ENCODE results near the gene ZDHHC13. TPM values are rescaled to one million over a fixed set of nuclear protein-coding genes. Genes with fewer than 3 reads are reported as not detected.

Gene ZDHHC13
- total and polyA plus RNA-seq, 10 donors = 8.2 to 20.4 (median 12.3) TPM

DNA sequence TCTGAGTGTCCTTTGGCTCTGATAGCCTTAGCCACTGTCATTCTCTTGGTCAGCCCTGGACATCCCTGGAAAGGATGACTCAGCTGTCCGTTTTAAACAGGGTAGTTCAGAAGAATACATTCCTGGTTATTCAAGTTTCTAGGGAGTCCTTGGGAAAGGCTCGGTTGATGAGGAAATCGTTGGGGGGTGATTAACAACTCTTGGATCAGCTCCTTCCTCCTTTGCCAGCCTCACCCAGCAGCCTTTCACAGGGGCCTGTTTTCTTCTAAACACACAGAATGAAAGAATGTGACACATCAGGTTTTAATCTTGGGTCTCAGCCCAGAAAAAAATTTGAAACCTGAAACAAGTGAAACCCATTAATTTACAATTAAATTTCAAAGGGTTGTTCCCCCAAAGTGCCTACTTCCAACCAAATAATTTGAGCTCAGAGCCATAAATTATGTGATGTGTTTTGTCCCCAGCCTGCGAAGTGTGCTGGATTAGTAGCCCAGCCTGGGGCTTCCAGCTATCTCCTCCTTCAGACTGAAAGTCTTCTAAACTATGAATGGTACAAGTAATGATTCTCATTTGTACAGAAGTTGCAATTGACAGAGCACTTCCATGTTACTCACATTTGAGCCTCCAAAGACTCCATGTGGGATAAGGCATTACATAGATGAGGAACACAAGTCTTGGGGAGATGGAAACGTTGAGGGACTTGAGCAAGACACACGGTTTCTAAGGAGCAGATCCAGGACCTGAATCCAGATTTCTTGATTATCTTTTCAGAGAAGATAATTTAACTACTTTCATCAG, 37.1 kb upstream of the ZDHHC13 start:
- no peaks in the 10 kb centered on the region for H3K27me3 ChIP-seq (replicated peaks in 1 of 7)
- peaks cover 0 to 6% (median 0%) of the 10 kb centered on the region in 6 donors for H3K4me1 ChIP-seq
- no peaks in the 10 kb centered on the region for H3K36me3 ChIP-seq
- no peaks in the 10 kb centered on the region for H3K9me3 ChIP-seq
- DNase-seq = no peak
- no peak overlapping the region for H3K4me3 ChIP-seq
- WGBS, 5 donors = 45 to 59% (median 50%) methylated on average over 6 of the region's 6 CpGs
- intact Hi-C loops (cut with DNase I; ENCODE audit: low total_unique reads) = loop anchor here (5.0 kb wide), 1 partner anchor 472 kb away; no protein-coding TSS in a partner anchor
- no peak overlapping the region for H3K27ac ChIP-seq
- TF ChIP-seq POLR2A (IDR thresholded peaks at IDR 0.05) (no peak), POLR2AphosphoS5 (IDR thresholded peaks at IDR 0.05) (no peak)
- TF ChIP-seq, protein P1, sequence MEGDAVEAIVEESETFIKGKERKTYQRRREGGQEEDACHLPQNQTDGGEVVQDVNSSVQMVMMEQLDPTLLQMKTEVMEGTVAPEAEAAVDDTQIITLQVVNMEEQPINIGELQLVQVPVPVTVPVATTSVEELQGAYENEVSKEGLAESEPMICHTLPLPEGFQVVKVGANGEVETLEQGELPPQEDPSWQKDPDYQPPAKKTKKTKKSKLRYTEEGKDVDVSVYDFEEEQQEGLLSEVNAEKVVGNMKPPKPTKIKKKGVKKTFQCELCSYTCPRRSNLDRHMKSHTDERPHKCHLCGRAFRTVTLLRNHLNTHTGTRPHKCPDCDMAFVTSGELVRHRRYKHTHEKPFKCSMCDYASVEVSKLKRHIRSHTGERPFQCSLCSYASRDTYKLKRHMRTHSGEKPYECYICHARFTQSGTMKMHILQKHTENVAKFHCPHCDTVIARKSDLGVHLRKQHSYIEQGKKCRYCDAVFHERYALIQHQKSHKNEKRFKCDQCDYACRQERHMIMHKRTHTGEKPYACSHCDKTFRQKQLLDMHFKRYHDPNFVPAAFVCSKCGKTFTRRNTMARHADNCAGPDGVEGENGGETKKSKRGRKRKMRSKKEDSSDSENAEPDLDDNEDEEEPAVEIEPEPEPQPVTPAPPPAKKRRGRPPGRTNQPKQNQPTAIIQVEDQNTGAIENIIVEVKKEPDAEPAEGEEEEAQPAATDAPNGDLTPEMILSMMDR (IDR thresholded peaks at IDR 0.05 in 8 of 11, conservative IDR thresholded peaks at IDR 0.05 in 3 of 11) = no peak

DNA sequence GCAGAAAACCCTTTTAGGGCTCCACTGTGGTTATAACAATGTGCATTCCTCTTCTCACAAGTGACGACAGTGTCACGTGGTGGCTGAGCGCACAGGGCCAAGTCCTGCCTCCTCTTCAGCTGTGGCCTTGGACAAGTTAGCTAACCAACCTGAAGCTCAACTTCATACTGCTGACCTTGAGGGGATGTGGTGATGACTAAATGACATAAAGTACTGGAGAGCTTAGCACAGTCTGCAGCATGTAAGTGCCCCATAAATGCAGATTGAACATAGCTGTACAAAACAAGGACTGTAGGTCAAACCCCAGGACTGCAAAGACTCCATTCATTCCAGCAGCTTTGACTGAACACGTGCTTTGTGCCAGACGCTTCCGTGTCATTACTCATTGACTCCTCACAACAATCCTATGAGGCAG, 36.4 kb upstream of the ZDHHC13 start:
- 75 to 82% (median 78%) methylated on average over 6 of the region's 6 CpGs for WGBS, 5 donors

DNA sequence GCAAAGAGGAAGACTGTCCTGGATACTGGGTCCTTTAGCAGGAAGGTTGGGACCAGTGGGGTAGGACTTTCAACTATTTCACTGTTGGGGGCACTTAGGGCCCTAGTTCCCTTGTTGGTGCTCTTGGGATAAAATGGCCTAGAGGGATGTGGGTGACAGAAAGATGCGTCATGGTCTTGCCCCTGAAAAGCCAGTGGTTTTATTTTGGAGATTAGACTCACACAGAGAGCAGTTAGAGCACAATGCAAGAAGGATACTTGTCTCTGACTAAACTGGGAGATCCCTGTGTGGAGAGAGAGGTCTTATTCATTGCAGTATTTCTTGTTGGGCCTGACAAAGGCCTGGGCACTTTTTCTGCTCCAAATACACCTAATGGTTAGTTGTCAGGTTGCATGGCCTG, 33.8 kb upstream of the ZDHHC13 start:
- Histone ChIP-seq H3K4me3 (no peak overlapping the region), H3K27ac (no peak overlapping the region), H3K27me3 (replicated peaks in 1 of 7) (no peaks in the 10 kb centered on the region), H3K4me1 (no peaks in the 10 kb centered on the region), H3K9me3 (no peaks in the 10 kb centered on the region), H3K36me3 (no peaks in the 10 kb centered on the region)
- 77 to 100% (median 88%) methylated on average over 1 of the region's 1 CpG for WGBS, 5 donors
- TF ChIP-seq, protein P1 (IDR thresholded peaks at IDR 0.05 in 8 of 11, conservative IDR thresholded peaks at IDR 0.05 in 3 of 11) = no peak
- intact Hi-C loops (cut with DNase I; ENCODE audit: low total_unique reads) = no loop called here
- no peak for DNase-seq

More for the DNA sequence above, 36.4 kb upstream of the ZDHHC13 start:
- no peaks in the 10 kb centered on the region for H3K27me3 ChIP-seq (replicated peaks in 1 of 7)
- no peak overlapping the region for H3K4me3 ChIP-seq
- TF ChIP-seq, protein P1 (IDR thresholded peaks at IDR 0.05 in 8 of 11, conservative IDR thresholded peaks at IDR 0.05 in 3 of 11) = no peak
- TF ChIP-seq POLR2AphosphoS5 (IDR thresholded peaks at IDR 0.05) = no peak
- no peak for TF ChIP-seq POLR2A (IDR thresholded peaks at IDR 0.05)
- no peak overlapping the region for H3K27ac ChIP-seq
- no peak for DNase-seq
- H3K36me3 ChIP-seq = no peaks in the 10 kb centered on the region
- peaks cover 0 to 6% (median 0%) of the 10 kb centered on the region in 6 donors for H3K4me1 ChIP-seq
- no peaks in the 10 kb centered on the region for H3K9me3 ChIP-seq
- intact Hi-C loops (cut with DNase I; ENCODE audit: low total_unique reads) = no loop called here

DNA sequence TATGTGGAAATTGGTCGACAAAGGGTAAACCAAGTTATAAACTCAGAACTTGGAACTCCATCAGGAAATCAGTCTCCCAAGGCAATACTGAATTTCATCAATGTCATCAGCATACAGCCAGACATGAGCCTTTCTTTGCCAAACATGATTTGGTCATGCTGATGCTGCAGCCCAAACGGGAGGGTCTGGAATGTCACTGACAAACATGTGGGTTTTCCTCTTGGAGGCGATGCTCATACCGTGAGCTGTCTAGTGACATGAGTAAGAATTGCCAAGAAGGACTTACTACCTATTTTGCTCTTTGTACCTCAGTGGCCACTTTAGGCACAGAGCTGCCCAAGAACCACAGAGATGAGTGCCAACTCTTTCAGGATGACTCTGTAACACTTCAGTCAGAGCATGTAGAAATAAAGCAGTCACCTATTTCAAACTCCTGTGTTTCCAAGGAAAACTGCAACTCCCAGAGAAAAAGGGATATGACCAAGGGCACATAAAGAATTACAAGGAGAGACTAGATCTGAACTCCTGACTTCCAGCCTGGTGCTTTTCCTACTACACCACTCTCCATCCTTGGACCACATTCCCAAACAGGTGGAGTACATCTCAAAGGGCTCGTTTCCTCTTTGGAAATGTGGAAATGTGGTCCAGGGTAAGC, 32.2 kb upstream of the ZDHHC13 start:
- 75 to 83% (median 79%) methylated on average over 5 of the region's 5 CpGs for WGBS, 5 donors

More for the DNA sequence above, 32.2 kb upstream of the ZDHHC13 start:
- intact Hi-C loops (cut with DNase I; ENCODE audit: low total_unique reads) = no loop called here
- H3K4me1 ChIP-seq = no peaks in the 10 kb centered on the region
- no peak for DNase-seq
- H3K36me3 ChIP-seq = no peaks in the 10 kb centered on the region
- TF ChIP-seq POLR2A (IDR thresholded peaks at IDR 0.05) = no peak
- no peak for TF ChIP-seq POLR2AphosphoS5 (IDR thresholded peaks at IDR 0.05)
- TF ChIP-seq, protein P1 (IDR thresholded peaks at IDR 0.05 in 8 of 11, conservative IDR thresholded peaks at IDR 0.05 in 3 of 11) = no peak
- H3K4me3 ChIP-seq = no peak overlapping the region
- H3K27me3 ChIP-seq (replicated peaks in 1 of 7) = no peaks in the 10 kb centered on the region
- H3K9me3 ChIP-seq = no peaks in the 10 kb centered on the region
- no peak overlapping the region for H3K27ac ChIP-seq

Data from spleen (tissue), 11 donors.